Choroid plexus epithelial cell (primary cell): ENCODE results near the gene MCM9.
A peak's percentile ranks its signal among the peaks of the same experiment; 100 is the strongest.

Experiments used
- DNase-seq: peaks from one replicate; pipeline ENCODE4 v3.0.0-alpha.2; 2010; ENCODE audit warnings: low read depth
- H3K4me3 ChIP-seq: 2 replicates; pipeline ENCODE4 v1.5.1; 2011; ENCODE audit warnings: low read depth, mild to moderate bottlenecking, control low read depth, low read length, moderate library complexity
- TF ChIP-seq, protein P1 (sequence below): conservative IDR thresholded peaks from 2 replicates; pipeline ENCODE4 v1.5.1; 2011; ENCODE audit warnings: low read depth, mild to moderate bottlenecking, control low read depth, inconsistent platforms, low read length, moderate library complexity

MCM9 gene

DNA sequence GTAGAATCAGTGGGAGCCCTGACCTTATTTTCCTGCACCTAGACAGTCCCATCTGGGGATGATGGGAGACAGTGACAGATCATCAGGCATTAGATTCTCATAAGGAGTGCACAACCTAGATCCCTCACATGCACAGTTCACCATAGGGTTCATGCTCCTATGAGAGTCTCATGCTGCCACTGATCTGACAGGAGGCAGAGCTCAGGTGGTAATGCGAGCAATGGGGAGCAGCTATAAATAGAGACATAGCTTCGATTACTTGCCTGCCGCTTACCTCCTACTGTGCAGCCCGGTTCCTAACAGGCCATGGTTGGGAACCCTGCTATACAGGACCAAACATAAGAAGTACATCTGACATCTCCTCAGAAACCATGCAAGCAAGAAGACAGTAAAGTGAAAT, 72.5 kb downstream of the MCM9 start:
- TF ChIP-seq, protein P1, sequence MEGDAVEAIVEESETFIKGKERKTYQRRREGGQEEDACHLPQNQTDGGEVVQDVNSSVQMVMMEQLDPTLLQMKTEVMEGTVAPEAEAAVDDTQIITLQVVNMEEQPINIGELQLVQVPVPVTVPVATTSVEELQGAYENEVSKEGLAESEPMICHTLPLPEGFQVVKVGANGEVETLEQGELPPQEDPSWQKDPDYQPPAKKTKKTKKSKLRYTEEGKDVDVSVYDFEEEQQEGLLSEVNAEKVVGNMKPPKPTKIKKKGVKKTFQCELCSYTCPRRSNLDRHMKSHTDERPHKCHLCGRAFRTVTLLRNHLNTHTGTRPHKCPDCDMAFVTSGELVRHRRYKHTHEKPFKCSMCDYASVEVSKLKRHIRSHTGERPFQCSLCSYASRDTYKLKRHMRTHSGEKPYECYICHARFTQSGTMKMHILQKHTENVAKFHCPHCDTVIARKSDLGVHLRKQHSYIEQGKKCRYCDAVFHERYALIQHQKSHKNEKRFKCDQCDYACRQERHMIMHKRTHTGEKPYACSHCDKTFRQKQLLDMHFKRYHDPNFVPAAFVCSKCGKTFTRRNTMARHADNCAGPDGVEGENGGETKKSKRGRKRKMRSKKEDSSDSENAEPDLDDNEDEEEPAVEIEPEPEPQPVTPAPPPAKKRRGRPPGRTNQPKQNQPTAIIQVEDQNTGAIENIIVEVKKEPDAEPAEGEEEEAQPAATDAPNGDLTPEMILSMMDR, result no peak
- no peak overlapping the region for H3K4me3 ChIP-seq
- no peak for DNase-seq

DNA sequence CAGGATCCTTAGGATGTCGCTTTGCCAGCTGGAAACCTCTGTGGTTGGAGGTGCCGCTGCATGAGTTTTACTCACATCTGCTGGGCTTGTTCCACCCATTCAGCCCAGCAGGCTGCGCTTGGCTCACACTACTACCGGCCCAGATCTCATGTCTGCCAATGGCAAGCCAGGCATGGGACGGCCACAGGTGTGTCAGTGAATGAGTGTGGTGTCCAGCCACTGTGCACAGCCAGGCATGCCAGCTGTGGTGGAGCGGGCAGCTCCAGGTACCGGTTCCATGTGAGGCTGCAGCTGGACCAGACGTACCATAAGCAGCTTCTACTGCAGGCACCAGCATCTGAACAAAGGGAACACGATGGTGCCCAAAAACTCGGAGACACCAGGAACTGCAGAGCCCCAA, 74.1 kb downstream of the MCM9 start:
- no peak for DNase-seq
- no peak overlapping the region for H3K4me3 ChIP-seq
- TF ChIP-seq, protein P1, result no peak

DNA sequence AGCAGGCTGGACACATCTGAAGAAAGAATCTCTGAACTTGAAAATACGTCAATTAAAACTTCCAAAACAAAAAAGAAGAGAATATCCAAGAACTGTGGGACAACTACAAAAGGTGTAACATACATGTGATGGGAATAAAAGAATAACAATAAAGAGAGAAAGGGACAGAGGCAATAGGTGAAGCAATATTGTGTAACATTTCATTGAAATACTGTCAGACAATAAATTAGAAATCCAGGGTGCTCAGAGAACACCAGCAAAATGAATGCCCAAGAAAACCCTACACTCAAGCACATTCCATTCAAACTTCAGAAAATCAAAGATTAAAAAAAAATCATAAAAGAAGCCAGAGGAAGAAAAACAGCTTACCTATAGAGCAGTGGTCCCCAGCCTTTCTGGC, 74.6 kb downstream of the MCM9 start:
- DNase-seq, result no peak

DNA sequence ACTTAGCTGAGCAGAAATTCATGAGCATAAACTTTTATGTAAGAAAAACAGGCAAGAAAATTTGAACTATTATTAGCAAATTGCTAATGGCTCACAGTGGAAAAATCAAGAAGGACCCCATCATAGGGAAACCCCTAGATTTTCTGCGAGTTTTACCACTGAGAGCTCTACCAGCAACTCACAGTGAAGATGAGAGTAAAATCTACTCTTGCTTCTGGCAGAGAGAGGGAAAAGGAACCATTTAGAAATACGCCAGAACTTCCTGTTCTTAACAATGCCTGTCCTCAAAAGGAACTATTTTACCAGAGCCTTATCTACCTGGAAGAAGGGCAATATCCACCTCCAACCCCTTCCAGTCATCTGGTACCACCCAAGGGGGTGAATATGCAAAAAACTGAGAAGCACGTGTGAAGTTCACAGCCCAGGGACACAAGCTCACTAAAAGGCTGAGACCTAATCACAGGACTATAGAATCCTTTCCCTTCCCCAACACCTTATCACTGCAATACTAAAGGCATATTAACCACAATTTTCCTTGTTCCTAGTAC, 75.4 kb downstream of the MCM9 start:
- TF ChIP-seq, protein P1, result no peak
- DNase-seq, result no peak
- H3K4me3 ChIP-seq, result no peak overlapping the region

More for the DNA sequence above, 74.6 kb downstream of the MCM9 start:
- H3K4me3 ChIP-seq, result no peak overlapping the region
- TF ChIP-seq, protein P1, result no peak

DNA sequence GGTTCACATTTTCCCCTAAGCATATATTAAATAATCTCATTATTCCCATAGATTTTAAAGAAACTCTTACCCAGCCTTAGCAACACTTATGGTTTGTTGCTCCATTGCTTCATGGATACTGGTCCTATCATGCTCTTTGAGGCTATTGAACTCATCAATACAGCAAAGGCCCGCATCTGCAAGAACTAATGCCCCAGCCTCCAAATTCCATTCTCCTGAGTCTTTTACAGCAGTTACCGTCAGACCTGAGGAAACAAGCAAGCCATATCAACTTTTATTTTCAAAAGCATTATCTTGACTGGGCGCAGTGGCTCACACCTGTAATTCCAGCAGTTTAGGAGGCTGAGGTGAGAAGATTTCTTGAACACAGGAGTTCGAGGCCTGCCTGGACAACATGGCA, 78.7 kb downstream of the MCM9 start:
- no peak overlapping the region for H3K4me3 ChIP-seq
- TF ChIP-seq, protein P1, result no peak
- DNase-seq, result peak; percentile 13

DNA sequence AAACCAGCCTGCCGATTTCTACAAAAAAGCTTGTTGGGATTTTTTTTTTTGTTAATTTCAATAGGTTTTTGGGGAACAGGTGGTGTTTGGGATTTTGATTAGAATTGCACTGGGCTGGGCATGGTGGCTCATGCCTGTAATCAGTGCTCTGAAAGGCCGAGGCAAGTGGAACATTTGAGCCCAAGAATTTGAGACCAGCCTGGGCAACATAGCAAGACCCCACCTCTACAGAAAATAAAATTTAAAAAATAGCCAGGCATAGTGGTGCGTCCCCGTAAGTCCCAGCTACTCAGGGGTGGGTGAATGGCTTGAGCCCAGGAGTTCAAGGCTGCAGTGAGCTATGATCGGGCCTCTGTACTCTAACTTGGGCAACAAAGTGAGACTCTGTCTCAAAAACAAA, 81.6 kb downstream of the MCM9 start:
- DNase-seq, result no peak
- no peak overlapping the region for H3K4me3 ChIP-seq

DNA sequence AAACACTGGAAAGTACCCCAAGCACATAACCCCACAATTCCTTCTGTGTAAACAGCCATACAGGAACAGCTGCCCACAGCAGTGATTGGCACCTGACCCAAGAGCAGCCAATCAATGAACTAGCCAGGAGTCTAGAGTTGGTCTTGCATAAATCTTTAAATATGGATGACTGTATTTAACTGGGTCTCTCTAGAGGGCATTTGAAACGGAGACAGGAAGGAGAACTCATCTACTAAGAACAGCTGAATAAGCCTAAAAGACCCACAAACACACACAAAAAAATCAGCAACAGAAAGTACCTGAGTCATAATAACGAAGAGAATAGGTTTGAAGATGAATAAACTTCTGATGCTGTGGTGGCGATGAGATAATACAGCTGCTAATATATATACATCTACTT, 90.0 kb downstream of the MCM9 start:
- DNase-seq, result no peak

More for the DNA sequence above, 81.6 kb downstream of the MCM9 start:
- TF ChIP-seq, protein P1, result no peak

More for the DNA sequence above, 90.0 kb downstream of the MCM9 start:
- TF ChIP-seq, protein P1, result no peak
- H3K4me3 ChIP-seq, result no peak overlapping the region
